ENCODE results near the gene FAM221B. TPM values are rescaled to one million over a fixed set of nuclear protein-coding genes. Genes with fewer than 3 reads are reported as not detected.

The FAM221B gene
- total and polyA plus RNA-seq, 9 of the 15 experiments (the other 6 are each of a cell fraction or from before 2014, with no cell fraction given) = 0.01 TPM; not detected in 8

- TF ChIP-seq FOXP4 (CRISPR knock-in tag; IDR thresholded peaks at IDR 0.05; ENCODE audit: borderline replicate concordance) (no peak), CREM (IDR thresholded peaks at IDR 0.05; ENCODE audit: low read depth) (peak; percentile 73), HSF4 (CRISPR knock-in tag; IDR thresholded peaks at IDR 0.05; ENCODE audit: borderline replicate concordance) (no peak), JUN (IDR thresholded peaks at IDR 0.05; ENCODE audit: borderline replicate concordance, low read depth, low read length) (no peak), JUN (CRISPR knock-in tag; IDR thresholded peaks at IDR 0.05; ENCODE audit: borderline replicate concordance) (no peak), TAF9B (IDR thresholded peaks at IDR 0.05; ENCODE audit: partially characterized antibody) (no peak), NCOR1 (IDR thresholded peaks at IDR 0.05) (no peak), CBFA2T3 (IDR thresholded peaks at IDR 0.05) (no peak), NCOA6 (IDR thresholded peaks at IDR 0.05) (no peak), PHTF2 (CRISPR knock-in tag; IDR thresholded peaks at IDR 0.05) (no peak), KLF16 (IDR thresholded peaks at IDR 0.05) (no peak), KDM5B (IDR thresholded peaks at IDR 0.05; ENCODE audit: insufficient replicate concordance, low read depth, low read length) (no peak), CREB1 (IDR thresholded peaks at IDR 0.05) (peak; percentile 80), CREB1 (CRISPR knock-in tag; IDR thresholded peaks at IDR 0.05) (no peak), HIVEP1 (CRISPR knock-in tag; IDR thresholded peaks at IDR 0.05) (no peak), SMAD4 (CRISPR knock-in tag; conservative IDR thresholded peaks at IDR 0.05) (no peak), CCAR2 (IDR thresholded peaks at IDR 0.05; ENCODE audit: low read depth, low read length) (no peak), ZNF318 (IDR thresholded peaks at IDR 0.05; ENCODE audit: borderline replicate concordance in 1 of 2, low read depth in 1 of 2) (no peak), POU5F1 (IDR thresholded peaks at IDR 0.05; ENCODE audit: borderline replicate concordance, low read depth, low read length, partially characterized antibody) (no peak), ZNF76 (CRISPR knock-in tag; IDR thresholded peaks at IDR 0.05; ENCODE audit: borderline replicate concordance) (no peak)
Measured at GRCh38 chr9:35829084-35829763, 692 bp upstream of the FAM221B start, which contains the start of gene TMEM8B (continued).

Data from K562 (cell line).